Endothelial cell of umbilical vein (primary cell): ENCODE measurements around the gene DDX24. TPM values are rescaled to one million over a fixed set of nuclear protein-coding genes. Genes with fewer than 3 reads are reported as not detected.

Experiments used
- BruUV-seq: library from RNA; stranded (reverse); fragments of 400-500 nt; replicated peaks from 2 replicates; lab custom pipeline; 2021; lab: Mats Ljungman, UMichigan
- CTCF ChIA-PET: fragments of 300-600, 350-600 bp; sonication (Branson Sonifier 250); formaldehyde crosslinking; loops from one replicate; lab custom pipeline; 2021; ENCODE audit warnings: antibody characterized with exemption, inconsistent platforms; lab: Charles Lee
- POLR2A ChIA-PET: fragments of 300-600, 350-600 bp; sonication (Branson Sonifier 250); formaldehyde crosslinking; loops from one replicate; lab custom pipeline; 2021; ENCODE audit warnings: antibody characterized with exemption, inconsistent platforms; lab: Charles Lee
- DNase-seq: peaks from one replicate; pipeline ENCODE4 v3.0.0-alpha.2; 2011; ENCODE audit warnings: low read depth, low spot score
- FAIRE-seq: peaks from 2 replicates; lab custom pipeline; 2011; peaks lifted over from hg19 to GRCh38; lab: Jason Lieb, UNC
- H2AFZ ChIP-seq: 2 replicates; pipeline ENCODE4 v1.6.0; 2012; ENCODE audit warnings: low read depth, low read length, control low read depth, inconsistent platforms
- H3K27ac ChIP-seq: 2 replicates; pipeline ENCODE4 v1.5.1; 2011; ENCODE audit warnings: low read depth, mild to moderate bottlenecking, control low read depth, low read length, moderate library complexity; ENCODE audit not compliant: insufficient read depth
- H3K27me3 ChIP-seq, 2 experiments: 2 replicates each; pipeline versions ENCODE4 v1.6.0 to v1.6.1; 2011; ENCODE audit warnings: low read length in 2 of 2, mixed read lengths in 1 of 2; ENCODE audit not compliant: control insufficient read depth in 2 of 2, insufficient read depth in 2 of 2
- H3K36me3 ChIP-seq, 2 experiments: 2 replicates in 1 of 2; 3 replicates in 1 of 2; pipeline ENCODE4 v1.5.1; 2011; ENCODE audit warnings: low read length in 2 of 2, mild to moderate bottlenecking in 1 of 2, moderate library complexity in 1 of 2; ENCODE audit not compliant: control insufficient read depth in 2 of 2, insufficient read depth in 2 of 2; ENCODE audit errors: extremely low read depth in 1 of 2
- H3K4me1 ChIP-seq: 3 replicates; pipeline ENCODE4 v1.5.1; 2011; ENCODE audit warnings: mild to moderate bottlenecking, low read length; ENCODE audit not compliant: control insufficient read depth, insufficient read depth; ENCODE audit errors: extremely low read depth
- H3K4me2 ChIP-seq: 2 replicates; pipeline ENCODE4 v1.6.1; 2011; ENCODE audit warnings: low read length, control low read depth, mixed read lengths; ENCODE audit not compliant: insufficient read depth
- H3K4me3 ChIP-seq, 3 experiments: fragments of 200-600 bp in 1 of 3; sonication (generic), shearing (Covaris generic) in 1 of 3; replicated peaks in 1 of 3; 2 replicates each; pipeline ENCODE4 v1.5.1; 2011 to 2016; ENCODE audit warnings: control low read depth in 3 of 3, low read length in 3 of 3, mild to moderate bottlenecking in 2 of 3, inconsistent platforms in 1 of 3, low read depth in 1 of 3, moderate library complexity in 1 of 3; ENCODE audit not compliant: insufficient read depth in 1 of 3
- H3K79me2 ChIP-seq: 2 replicates; pipeline ENCODE4 v1.6.0; 2012; ENCODE audit warnings: low read length, inconsistent platforms; ENCODE audit not compliant: control insufficient read depth, insufficient read depth
- H3K9ac ChIP-seq: replicated peaks from 2 replicates; pipeline ENCODE3; 2011; ENCODE audit warnings: low read length, control low read depth; ENCODE audit not compliant: insufficient read depth; ENCODE audit errors: extremely low read depth
- H3K9me1 ChIP-seq: replicated peaks from 3 replicates; pipeline ENCODE4 v1.6.0; 2011; ENCODE audit warnings: mild to moderate bottlenecking, low read length; ENCODE audit not compliant: control insufficient read depth, insufficient read depth; ENCODE audit errors: extremely low read depth
- H3K9me3 ChIP-seq: replicated peaks from 2 replicates; pipeline ENCODE4 v1.5.1; 2012; ENCODE audit warnings: low read length, inconsistent platforms; ENCODE audit not compliant: control insufficient read depth, insufficient read depth
- H4K20me1 ChIP-seq: replicated peaks from 2 replicates; pipeline ENCODE3; 2011; ENCODE audit warnings: mild to moderate bottlenecking, low read length; ENCODE audit not compliant: control insufficient read depth, insufficient read depth; ENCODE audit errors: extremely low read depth
- CTCF ChIP-seq, 2 donors: IDR thresholded peaks; 1 replicate in 1 of 2; 2 replicates in 1 of 2; pipeline ENCODE4 v1.5.1; 2011; ENCODE audit warnings: low read length in 2 of 2, mild to moderate bottlenecking in 2 of 2, moderate library complexity in 2 of 2, control low read depth in 1 of 2, inconsistent platforms in 1 of 2, low read depth in 1 of 2; ENCODE audit not compliant: insufficient read depth in 1 of 2; ENCODE audit errors: extremely low read depth in 1 of 2
- EZH2 ChIP-seq: IDR thresholded peaks from 2 replicates; pipeline ENCODE4 v1.6.1; 2012; ENCODE audit warnings: borderline replicate concordance, low read depth, mild to moderate bottlenecking, moderate library complexity, low read length, inconsistent platforms; ENCODE audit not compliant: severe bottlenecking
- FOS ChIP-seq: IDR thresholded peaks from 2 replicates; pipeline ENCODE4 v1.6.1; 2011; ENCODE audit warnings: mild to moderate bottlenecking, low read length, moderate library complexity, borderline replicate concordance; ENCODE audit not compliant: insufficient read depth
- GATA2 ChIP-seq: IDR thresholded peaks from 2 replicates; pipeline ENCODE4 v1.7.0; 2011; ENCODE audit warnings: low read depth, mild to moderate bottlenecking, moderate library complexity, mixed read lengths, low read length; ENCODE audit not compliant: insufficient read length, insufficient read depth
- JUN ChIP-seq: IDR thresholded peaks from 2 replicates; pipeline ENCODE4 v1.6.1; 2011; ENCODE audit warnings: borderline replicate concordance, low read depth; ENCODE audit not compliant: insufficient read length, insufficient read depth
- MYC ChIP-seq: IDR thresholded peaks from one replicate; pipeline ENCODE4 v1.6.1; 2011; ENCODE audit warnings: mild to moderate bottlenecking, low read depth, low read length
- POLR2A ChIP-seq: IDR thresholded peaks from 2 replicates; pipeline ENCODE4 v1.6.1; 2012; ENCODE audit warnings: low read depth, mild to moderate bottlenecking, control low read depth, low read length
- POLR2AphosphoS5 ChIP-seq: IDR thresholded peaks from 2 replicates; pipeline ENCODE4 v1.6.1; 2012; ENCODE audit warnings: low read depth, mild to moderate bottlenecking, control low read depth, low read length, moderate library complexity; ENCODE audit not compliant: insufficient read depth
- dilution Hi-C: fragments of 300-500 bp; cut with MboI; formaldehyde crosslinking; loops from one replicate; pipeline ENCODE4 v1.15.0; 2019; ENCODE audit warnings: low sequenced_read_pairs; ENCODE audit not compliant: extremely low pct_ligation_motif_present
- intact Hi-C: fragments of 100-400 bp; cut with micrococcal nuclease; formaldehyde crosslinking; loops from one replicate; pipeline ENCODE4 v1.10.0; 2022
- polyA plus RNA-seq, 4 experiments: library from polyadenylated mRNA; depleted of rRNA in 3 of 4; stranded (reverse) in 3 of 4; unstranded in 1 of 4; fragments of >200 nt; gene quantifications; 2 replicates each; pipeline versions ENCODE4 v1.2.1 to v1.2.3, GENCODE V29; 2011 to 2012; ENCODE audit warnings: missing spikeins in 1 of 4
- total RNA-seq: library from RNA; stranded (reverse); gene quantifications from 2 replicates; pipeline ENCODE4 v1.2.3, GENCODE V29; 2021
- TF ChIP-seq, protein P1 (sequence below): IDR thresholded peaks from 2 replicates; pipeline ENCODE4 v1.6.1; 2011; ENCODE audit not compliant: insufficient read depth, insufficient read length

DDX24 gene
- total and polyA plus RNA-seq, 2 donors (not counting 3 experiments of a cell fraction or from before 2014, with no cell fraction given) = 88.3 to 141 TPM

GRCh38 chr14:94038921-94039629 lies 41.9 kb downstream of the DDX24 start:
- no peaks in the 10 kb centered on the region for H3K9me3 ChIP-seq
- no peaks in the 10 kb centered on the region for H3K36me3 ChIP-seq
- H4K20me1 ChIP-seq = no peaks in the 10 kb centered on the region
- no peak for FAIRE-seq
- DNase-seq = no peak
- H3K4me2 ChIP-seq = no peak overlapping the region
- ChIA-PET POLR2A (no interaction called here), CTCF (interaction anchor here (0.7 to 10.5 kb wide), 3 partner anchors 90 to 99 kb away, joined by 3 to 347 read pairs (median 3); no protein-coding TSS in a partner anchor)
- no peak for TF ChIP-seq EZH2
- TF ChIP-seq FOS = no peak
- TF ChIP-seq CTCF (IDR thresholded peaks at IDR 0.05; ENCODE audit: extremely low read depth in 1 of 2, insufficient read depth in 1 of 2, low read depth in 1 of 2, low read length in 2 of 2) = no peak
- no peak for TF ChIP-seq GATA2
- no peak for TF ChIP-seq JUN
- no peak for TF ChIP-seq POLR2AphosphoS5
- TF ChIP-seq MYC = no peak
- TF ChIP-seq, protein P1, sequence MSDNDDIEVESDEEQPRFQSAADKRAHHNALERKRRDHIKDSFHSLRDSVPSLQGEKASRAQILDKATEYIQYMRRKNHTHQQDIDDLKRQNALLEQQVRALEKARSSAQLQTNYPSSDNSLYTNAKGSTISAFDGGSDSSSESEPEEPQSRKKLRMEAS = no peak
- no peak for TF ChIP-seq POLR2A
- H3K9ac ChIP-seq = no peak overlapping the region
- no peak overlapping the region for H2AFZ ChIP-seq
- H3K27me3 ChIP-seq = no peaks in the 10 kb centered on the region
- no peaks in the 10 kb centered on the region for H3K4me1 ChIP-seq
- intact Hi-C loops = no loop called here
- no peaks in the 10 kb centered on the region for H3K79me2 ChIP-seq
- no peaks in the 10 kb centered on the region for H3K9me1 ChIP-seq
- no peak overlapping the region for H3K27ac ChIP-seq
- no peak overlapping the region for H3K4me3 ChIP-seq
- dilution Hi-C loops = no loop called here
- no TSS peak for BruUV-seq
